ENCODE results near the gene PRKG2.

PRKG2 gene

DNA sequence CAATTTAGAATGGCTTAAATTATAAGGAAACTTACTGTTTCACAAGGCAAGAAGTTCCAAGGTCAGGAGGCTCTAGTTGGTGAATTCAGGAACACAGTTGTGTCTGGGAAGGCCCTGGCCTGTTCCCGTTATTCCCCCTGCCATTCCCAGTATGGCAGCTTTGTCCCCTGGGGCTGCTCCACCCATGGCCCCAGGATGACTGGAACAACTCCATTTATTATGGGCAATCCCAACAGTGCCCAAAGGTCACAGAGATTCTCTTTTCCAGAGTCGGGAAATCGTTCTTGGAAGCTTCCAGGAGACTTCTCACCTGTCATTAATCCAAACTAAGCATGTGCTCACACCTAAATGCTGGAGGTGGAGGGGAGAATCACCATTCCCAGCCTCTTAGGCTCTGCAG is 2.8 kb upstream of the PRKG2 start:
- DNase-seq = no peak

DNA sequence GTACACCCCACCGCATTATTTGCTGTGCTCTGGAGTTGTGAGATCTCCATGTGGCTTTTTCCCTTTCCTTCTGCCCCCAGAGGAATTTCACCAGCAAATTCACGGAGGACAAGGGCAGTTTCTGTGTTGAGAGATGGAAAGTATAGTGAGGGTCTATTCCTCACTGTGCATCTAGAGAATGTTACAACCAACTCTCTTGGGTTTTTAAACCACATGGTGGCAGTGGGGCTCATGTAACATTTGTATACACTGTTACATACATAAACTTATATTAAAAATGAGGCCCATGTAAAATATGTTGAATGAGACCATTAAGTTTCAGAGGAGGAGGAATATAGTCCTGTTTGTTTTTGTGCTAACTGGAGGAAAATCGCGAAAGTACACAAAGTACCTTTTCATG is 909 bp upstream of the PRKG2 start:
- DNase-seq = no peak

DNA sequence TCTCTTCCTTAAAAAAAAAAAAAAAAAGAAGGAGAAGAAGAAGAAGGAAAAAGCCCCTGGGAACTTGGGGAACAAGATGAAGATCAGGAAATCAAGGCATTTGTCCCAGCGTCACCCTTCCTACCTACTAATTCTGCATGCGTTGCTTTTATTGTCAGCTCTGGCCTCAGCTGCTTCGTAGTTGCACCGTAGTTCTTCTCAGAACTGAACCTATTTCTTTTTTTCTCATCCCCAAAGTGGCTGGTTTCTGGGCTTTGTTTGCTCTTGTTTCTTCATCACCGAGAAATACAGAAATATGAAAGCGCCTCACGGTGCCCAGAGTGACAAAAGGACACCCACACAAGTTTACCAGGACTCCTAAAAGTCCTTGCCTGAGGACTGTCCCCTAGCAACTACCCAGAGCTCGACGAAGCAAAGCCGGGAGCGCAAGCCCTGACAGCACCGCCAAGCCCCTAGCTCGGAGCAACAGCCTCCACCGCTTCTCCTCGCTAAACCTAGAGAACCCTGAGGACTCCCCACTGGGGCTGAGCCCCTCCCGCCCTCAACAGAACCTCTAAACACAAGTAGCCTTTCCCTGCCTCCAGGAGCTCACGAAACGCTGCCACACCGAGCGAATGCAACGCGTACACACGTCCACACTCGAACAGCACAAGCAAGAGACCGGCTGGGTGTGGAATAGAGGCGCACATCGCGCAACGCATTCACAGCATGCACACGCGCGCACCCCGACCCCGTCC is 710 bp downstream of the PRKG2 start:
- DNase-seq = no peak

DNA sequence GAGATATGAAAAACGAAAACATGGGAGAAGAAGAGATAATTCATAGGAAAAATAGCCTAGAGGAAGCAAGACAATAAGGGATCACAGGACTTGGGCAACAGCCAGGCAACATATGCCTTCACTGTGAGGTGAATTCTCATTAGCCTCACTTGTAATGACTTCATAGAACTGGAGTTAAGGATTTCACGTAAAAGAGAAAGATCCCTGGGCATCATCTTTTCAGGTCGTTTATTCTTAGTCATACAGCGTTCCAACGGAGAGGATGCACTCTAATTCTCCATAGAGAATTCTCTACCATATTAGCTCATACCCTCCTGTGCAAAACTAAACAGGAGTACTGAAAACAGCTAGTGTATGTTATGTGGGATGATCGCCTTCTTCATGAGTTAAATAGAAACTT is 1.4 kb downstream of the PRKG2 start:
- no peak for DNase-seq

DNA sequence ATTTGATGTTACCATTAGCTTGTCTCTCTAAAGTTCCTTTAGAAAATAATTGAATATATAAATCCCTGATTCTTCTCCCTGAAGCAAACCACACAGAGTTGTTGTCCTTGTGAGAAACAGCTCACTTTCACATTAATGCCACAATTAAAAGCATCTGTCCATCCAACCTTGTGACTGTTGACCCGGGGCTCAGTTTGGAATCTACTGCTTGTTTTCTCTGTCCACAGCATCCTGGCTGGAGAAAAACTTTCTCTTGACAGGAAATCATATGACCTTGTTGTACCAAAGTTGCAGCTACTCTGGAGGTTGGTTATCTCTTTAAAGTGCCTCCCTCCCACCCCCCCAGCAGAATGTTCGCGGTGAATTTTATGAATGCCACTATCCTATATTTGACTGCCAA is 3.1 kb downstream of the PRKG2 start:
- no peak for DNase-seq

DNA sequence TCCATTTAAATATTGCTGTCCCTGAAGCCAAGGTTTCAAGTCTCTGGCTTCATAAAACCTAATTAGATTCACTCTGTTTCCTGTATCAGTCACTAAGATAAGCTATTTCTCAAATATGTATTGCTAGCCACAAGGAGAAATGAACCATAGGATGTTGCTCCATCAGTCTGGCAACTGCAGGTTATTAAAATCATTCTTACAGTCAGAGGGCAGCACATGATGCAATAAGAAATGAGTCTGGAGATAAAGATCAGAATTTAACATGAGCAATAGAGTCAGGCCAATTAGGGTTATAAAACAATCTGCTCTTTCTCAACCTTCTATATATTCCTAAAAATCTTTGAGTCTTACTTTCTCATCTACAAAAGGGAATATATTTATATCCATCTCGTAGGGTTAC is 7.2 kb downstream of the PRKG2 start:
- no peak for DNase-seq

DNA sequence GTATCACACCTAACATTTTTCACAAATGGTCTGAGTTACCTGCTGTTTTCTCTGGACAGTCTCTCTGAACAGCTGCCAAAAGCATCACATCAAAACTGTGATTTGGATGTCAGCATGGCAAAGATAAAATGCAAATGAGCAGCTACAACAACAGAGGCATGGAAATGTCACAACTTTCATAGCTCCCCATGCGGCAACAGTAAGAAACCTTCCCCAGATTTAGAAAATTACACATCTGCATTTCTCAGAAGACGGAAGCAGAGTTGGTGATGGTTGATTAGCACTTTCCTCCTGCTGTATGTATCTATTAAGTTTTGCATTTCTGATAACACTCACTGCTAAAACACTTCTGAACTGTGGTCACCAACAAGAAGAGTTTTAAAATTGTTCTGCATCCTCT is 9.7 kb downstream of the PRKG2 start:
- no peak for DNase-seq

DNA sequence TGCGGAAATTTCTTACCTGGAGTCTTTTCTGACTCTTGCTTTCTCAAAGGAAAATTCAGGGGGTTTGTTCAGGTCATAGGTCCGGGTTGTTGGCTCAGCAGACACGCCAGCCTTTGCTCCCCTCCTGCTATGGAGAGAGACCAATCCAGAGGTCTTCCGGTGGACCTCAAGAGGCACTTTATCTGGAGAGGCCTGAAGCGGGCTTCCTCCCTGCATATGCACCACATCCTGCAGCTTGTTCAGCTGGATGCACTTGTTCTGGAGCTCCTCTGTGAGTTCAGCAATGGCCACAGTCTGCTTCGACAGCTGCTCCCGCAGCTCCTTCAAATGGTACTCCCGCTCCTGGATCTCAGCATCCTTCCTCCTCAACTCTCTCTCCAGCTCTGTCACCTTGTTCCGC is 10.5 kb downstream of the PRKG2 start:
- DNase-seq = no peak

DNA sequence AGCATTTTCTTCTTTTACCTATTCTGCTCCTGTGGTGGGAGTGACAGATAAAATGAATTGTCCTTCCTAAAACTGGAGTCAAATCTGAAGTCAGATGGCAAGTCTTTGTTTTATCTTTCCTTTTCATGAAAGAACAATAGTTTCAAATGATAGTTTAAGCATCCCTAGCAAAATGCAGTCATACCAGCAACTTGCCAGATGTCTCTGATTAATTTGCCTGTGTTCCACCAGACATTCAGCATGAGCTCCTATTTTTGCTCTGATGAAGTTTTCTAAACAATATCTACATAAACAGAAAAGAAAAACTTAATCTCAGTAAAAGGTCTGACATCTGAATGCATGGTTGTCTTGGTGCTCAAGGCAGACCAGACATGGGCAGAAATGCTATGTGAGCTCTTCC is 15.2 kb downstream of the PRKG2 start:
- no peak for DNase-seq

DNA sequence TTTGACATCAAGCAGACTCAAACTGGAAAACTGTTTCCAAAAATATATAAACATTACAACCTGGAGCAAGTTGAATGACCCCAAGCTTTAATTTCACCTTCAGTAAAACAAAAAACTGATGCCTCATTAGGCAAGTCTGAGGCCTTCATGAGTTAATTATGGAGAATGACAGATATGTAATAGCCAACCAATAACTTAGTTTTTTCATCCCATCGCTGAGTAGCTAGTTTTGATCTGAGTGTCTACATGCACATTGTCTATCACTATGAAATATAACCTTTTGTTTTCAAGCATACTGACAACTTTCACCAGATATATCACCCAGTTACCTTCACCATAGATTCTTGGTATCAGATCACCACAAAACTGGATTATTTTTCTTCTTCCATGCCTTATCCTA is 16.4 kb downstream of the PRKG2 start:
- no peak for DNase-seq

DNA sequence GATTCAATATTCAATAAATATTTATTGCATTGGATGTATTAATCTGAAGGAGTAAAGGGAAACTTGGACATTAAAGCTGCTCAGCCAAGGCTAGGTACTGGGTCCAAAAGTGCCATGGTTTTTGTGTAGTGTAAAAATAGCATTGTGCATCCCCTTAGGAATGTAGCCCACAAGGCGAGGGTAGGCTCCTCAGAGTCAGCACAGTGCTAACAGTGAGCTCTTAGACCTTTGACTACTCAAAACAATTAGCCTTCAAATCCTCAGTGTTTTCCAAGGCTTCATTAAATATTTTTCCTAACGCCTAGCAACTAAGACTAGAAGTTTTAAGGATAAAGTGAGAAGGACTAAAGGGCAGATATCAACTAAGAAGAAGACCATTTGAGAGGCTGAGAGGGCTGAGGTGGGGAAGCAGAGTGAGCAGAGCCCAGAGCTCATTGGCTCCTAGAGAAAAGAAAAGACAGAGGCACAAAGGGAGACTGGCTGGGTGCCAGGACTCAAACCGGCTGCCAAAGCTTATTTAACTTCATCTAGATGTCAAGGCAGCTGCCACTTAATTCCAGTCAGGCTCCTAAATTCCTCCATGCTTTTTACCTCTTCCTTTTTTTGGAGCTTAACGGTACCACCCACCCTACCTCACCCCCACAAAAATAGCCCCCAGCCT is 17.0 kb downstream of the PRKG2 start:
- no peak for DNase-seq

DNA sequence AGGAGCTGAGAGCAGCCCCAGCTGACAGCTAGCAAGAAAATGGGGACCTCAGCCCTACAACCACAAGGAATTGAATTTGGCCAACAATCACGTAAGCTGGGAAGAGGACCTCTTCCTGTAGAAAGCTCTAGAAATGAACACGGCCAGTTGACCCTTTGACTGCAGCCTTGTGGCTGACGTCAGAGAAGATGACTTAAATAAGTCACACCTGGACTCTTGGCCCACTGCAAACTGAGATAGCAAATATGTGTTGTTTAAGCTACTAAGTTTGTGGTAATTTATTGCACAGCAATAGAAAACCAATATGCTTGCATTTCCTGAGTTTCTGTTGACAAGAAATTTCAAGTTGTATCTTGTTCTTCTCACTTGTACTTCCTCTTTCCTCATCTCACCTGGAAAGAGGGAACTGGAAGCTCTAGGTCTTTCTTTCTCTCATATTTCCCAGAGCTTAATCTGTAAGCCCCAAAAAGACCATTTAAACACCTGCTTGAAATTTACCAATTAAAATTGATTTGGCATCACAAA is 18.8 kb downstream of the PRKG2 start:
- DNase-seq = no peak

DNA sequence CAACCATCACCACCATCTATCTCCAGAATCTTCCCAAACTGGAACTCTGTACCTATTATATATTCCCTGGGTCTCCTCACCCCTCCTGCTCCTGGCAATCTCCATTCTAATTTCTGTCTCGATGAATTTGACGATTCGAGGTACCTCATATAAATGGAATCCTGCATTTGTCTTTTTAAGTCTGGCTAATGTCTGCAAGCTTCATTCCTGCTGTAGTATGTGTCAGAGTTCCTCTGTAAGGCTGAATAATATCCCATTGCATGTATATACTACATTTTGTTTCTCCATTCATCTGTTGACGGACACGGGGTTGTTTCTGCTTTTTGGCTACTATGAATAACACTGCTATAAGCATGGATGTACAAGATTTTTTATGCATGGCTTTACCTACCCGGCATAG is 19.5 kb downstream of the PRKG2 start:
- no peak for DNase-seq

DNA sequence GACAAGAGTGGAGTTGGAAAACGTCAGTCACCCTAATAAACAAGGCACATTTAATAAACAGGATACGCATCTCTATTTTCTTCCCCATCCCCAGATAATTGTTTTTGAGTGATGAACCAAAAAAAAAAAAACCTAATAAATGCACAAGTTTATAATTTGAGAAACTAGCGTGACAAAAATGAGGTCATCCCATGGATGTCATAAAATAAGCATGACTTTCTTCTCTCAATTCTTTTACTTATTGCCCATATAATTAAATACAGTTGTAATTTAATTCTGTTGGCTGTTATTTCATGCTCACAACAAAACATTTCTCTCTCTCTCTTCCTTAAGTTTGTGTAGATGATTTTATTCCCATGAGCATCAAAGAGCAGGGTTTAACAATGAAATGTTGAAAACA is 20.7 kb downstream of the PRKG2 start:
- DNase-seq = no peak

DNA sequence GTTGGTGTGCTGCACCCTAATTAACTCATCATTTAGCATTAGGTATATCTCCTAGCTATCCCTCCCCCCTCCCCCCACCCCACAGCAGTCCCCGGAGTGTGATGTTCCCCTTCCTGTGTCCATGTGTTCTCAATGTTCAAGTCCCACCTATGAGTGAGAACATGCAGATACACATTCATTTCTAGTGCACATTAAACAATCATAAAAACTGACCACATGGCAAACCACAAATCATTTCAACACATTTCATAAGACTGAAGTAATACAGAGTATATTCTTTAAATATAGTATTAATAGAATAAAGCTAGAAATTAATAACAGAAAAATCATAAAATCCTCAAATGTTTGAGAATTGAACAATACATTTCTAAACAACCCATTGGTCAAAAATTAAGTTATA is 34.1 kb downstream of the PRKG2 start:
- DNase-seq = no peak

DNA sequence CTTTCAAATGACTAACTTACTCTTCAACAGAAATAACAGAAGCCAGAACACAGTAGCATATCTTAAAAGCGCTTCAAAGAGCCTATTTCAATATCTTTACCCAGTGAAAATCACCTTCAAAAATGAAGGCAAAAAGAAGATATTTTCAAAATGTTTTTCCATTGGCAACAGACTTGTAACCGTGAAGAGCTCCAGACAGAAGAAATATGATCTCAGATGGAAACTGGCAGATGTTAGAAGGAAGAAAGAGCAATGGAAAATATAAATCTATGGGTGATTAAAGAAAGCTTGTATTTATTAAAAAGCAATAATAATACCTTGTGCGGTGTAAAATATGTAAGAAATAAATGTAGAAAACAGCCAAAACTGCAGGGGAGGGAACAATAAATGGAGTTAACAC is 35.7 kb downstream of the PRKG2 start:
- DNase-seq = no peak

DNA sequence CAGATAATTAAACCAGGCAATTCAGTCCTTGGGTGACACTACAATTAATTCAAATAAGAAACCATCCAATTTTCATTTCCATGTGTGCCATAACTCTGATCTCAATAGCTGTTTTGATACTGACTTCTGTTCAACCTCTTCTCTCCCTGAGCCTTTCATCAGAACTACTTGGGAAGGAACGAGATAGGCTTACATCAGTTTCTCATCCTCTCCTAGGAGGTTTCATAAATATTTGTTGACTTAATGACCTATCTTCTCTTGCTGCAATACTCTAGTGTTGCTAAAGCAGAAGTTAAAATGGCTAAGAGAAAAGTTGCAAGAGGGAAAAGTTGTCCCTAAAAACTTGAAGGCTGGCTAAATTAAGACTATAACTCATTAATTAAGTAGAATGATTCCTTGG is 41.8 kb downstream of the PRKG2 start:
- no peak for DNase-seq

DNA sequence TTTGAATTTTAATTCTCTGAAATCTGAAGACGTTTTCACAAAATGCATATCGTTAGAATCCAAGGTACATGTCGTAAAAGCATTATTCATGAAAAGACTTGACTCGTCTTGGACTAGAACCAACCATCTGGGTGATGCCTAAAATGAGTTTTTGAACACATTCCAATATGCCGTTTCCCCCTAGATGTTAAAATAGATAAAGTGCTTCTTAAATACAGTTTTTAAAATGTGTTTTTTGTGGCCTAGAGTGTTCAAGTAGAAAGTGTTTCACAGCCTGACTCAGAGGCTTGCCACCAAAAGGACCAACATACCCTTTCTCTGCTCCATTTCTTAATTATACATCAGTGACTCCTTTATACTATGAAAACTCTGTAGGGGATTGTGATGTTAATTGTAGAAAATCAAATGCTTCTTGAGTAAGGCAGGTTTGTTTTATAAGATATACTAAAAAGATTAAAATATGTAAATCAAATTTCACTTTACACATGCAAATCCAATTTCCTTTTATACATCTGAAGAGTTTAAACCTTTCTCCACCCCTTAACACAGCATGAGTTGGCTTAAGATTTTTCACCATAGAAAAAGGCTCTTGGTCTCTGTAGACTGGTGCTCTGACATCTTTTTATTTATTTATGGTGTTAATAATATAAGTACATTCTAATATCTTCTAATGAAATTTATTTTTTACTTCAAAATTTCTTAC is 48.4 kb downstream of the PRKG2 start:
- no peak for DNase-seq

DNA sequence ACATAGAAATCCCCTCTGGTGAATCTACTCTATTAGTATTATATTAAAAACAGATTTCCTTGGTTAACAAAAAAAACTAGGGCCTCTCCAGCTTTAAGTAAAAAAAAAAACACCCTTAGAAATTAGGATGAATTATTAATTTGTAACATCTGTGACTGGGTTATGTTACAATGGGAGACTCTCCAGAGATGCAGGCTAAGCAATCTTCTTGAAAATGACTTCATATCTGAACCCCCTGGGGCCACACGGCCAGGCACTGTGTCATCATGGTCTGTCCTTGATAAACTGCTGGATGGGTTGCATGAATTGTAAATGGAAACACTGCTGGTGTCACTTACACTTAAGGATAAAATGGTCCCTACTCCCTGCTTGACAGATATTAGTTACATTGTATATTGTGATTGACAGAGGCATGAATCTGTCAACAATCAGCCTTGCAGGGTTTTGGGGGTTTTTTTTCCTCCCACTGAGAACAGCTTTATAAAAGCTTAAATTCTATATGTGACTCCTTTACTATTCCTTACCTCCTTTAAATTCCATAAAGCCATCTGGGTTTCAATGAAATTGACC is 49.1 kb downstream of the PRKG2 start:
- DNase-seq = no peak

DNA sequence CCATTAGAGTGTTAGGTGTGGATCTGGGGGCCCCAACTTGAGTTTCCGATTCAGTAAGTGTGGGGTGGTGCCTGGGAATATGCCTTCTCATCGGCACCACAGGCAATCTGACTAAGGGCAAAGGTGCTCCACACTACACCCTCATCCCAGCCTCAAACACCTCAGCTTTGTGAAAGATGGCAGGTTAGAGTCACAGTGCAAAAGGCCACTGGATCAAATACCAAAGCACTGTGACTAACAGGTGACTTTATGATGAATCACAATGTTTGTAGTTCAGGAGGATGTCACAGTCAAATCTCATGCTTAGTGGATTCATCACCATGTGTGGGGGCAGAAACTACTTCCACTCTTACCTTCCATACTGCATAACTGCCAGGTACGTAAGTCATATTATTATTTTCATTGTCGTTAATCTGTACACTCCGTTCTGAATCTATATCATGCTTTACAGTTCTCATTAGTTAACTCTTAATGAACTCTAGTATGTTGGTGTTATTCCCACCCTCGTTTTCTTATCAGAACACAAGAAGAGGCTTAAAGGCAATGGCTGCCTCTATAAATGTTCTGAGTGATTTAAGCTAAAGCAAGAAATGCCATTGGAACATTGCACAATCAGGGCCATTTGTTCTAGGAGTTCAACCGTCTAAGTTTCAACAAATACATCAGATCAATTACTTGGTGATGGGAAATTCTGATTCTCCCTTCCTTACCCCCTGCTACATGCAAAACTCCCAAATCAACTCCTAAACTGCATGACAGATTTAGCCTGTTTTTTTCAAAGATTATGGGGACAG is 50.2 kb downstream of the PRKG2 start:
- DNase-seq = no peak

DNA sequence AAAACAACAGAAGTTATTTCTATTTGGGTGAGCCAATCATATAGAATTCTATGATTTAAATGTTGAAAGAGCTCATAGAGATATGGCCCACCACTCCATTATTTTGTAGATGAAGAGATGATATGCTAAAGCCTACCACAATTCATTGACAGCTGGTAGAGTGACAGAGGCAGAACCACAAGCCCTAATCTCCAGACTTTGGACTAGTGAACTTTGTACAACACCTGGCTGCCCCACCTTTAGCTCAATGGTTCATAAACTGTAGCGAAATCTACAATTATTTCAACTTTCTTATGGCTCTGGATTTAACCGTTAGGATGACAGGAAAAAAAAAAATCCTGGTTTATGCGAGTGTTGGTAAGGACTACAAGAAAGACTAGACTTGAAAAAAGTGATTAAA is 50.9 kb downstream of the PRKG2 start:
- DNase-seq = no peak

DNA sequence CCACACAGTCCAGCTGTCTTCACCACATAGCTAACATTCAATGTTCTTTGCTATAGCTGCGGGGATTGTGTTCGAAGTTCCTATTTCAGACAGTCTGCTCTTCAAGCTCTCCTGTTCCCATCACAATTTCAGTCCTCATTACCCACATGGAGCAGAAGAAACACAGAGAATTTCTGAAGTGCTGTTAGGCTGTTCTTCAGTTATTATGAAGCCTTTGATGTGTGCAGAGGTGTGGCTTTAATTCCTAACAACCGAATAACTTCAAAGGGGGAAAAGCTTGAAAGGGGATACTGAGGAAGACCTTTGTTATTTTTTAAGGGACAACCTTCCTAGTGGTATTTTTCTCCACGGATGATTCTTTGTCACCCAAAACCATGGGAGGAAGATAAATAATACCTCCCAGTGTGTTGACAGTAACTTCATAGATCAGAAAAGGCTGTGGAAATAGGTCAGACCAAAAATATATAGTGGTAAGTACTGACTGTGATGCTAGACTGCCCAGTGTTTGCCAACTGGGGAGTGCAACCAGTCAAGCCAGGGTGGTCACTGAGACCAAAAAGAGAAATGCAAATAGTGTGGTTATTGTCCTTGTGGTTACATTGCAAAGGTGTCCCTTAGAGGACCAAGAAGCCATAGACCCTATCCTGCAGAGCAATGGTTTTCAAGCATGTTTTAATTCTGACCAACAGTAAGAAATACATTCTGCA is 52.1 kb downstream of the PRKG2 start:
- DNase-seq = no peak

All from central memory CD4-positive, alpha-beta T cell (primary cell).